Neural cell (in vitro differentiated cells): ENCODE measurements around the gene TLR8.

Experiments
- EZH2 ChIP-seq: fragments of 200-600, 300-800 bp; shearing (Covaris generic), sonication (generic); IDR thresholded peaks from 2 replicates; pipeline ENCODE4 v1.6.1; 2014; ENCODE audit warnings: antibody characterized with exemption, low read length, borderline replicate concordance, mild to moderate bottlenecking; ENCODE audit not compliant: insufficient read depth, poor library complexity, severe bottlenecking
- POLR2AphosphoS5 ChIP-seq: IDR thresholded peaks from 2 replicates; pipeline ENCODE4 v1.6.1; 2012
- RAD21 ChIP-seq: fragments of 450-650 bp; conservative IDR thresholded peaks from 2 replicates; pipeline ENCODE4 v1.6.1; 2014; ENCODE audit warnings: antibody characterized with exemption, mild to moderate bottlenecking, moderate library complexity
- TF ChIP-seq, protein P1 (sequence below): fragments of 450-650 bp; IDR thresholded peaks from 2 replicates; pipeline ENCODE4 v1.5.1; 2014; ENCODE audit warnings: antibody characterized with exemption, mild to moderate bottlenecking, moderate library complexity; ENCODE audit not compliant: poor library complexity, severe bottlenecking

GRCh38 chrX:12899506-12899905 is 6.9 kb upstream of the TLR8 start:
- TF ChIP-seq, protein P1, sequence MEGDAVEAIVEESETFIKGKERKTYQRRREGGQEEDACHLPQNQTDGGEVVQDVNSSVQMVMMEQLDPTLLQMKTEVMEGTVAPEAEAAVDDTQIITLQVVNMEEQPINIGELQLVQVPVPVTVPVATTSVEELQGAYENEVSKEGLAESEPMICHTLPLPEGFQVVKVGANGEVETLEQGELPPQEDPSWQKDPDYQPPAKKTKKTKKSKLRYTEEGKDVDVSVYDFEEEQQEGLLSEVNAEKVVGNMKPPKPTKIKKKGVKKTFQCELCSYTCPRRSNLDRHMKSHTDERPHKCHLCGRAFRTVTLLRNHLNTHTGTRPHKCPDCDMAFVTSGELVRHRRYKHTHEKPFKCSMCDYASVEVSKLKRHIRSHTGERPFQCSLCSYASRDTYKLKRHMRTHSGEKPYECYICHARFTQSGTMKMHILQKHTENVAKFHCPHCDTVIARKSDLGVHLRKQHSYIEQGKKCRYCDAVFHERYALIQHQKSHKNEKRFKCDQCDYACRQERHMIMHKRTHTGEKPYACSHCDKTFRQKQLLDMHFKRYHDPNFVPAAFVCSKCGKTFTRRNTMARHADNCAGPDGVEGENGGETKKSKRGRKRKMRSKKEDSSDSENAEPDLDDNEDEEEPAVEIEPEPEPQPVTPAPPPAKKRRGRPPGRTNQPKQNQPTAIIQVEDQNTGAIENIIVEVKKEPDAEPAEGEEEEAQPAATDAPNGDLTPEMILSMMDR: no peak
- TF ChIP-seq RAD21 (no peak), EZH2 (no peak), POLR2AphosphoS5 (no peak)
